Endothelial cell of umbilical vein (primary cell): Measurements from ENCODE around the gene TRAK1. TPM values are rescaled to one million over a fixed set of nuclear protein-coding genes. Genes with fewer than 3 reads are reported as not detected.

ENCODE experiments used
- BruUV-seq: library from RNA; stranded (reverse); fragments of 400-500 nt; replicated peaks from 2 replicates; lab custom pipeline; 2021; lab: Mats Ljungman, UMichigan
- CTCF ChIA-PET: fragments of 300-600, 350-600 bp; sonication (Branson Sonifier 250); formaldehyde crosslinking; loops from one replicate; lab custom pipeline; 2021; ENCODE audit warnings: antibody characterized with exemption, inconsistent platforms; lab: Charles Lee
- POLR2A ChIA-PET: fragments of 300-600, 350-600 bp; sonication (Branson Sonifier 250); formaldehyde crosslinking; loops from one replicate; lab custom pipeline; 2021; ENCODE audit warnings: antibody characterized with exemption, inconsistent platforms; lab: Charles Lee
- DNase-seq: peaks from one replicate; pipeline ENCODE4 v3.0.0-alpha.2; 2011; ENCODE audit warnings: low read depth, low spot score
- FAIRE-seq: peaks from 2 replicates; lab custom pipeline; 2011; peaks lifted over from hg19 to GRCh38; lab: Jason Lieb, UNC
- H2AFZ ChIP-seq: 2 replicates; pipeline ENCODE4 v1.6.0; 2012; ENCODE audit warnings: low read depth, low read length, control low read depth, inconsistent platforms
- H3K27ac ChIP-seq: 2 replicates; pipeline ENCODE4 v1.5.1; 2011; ENCODE audit warnings: low read depth, mild to moderate bottlenecking, control low read depth, low read length, moderate library complexity; ENCODE audit not compliant: insufficient read depth
- H3K27me3 ChIP-seq, 2 experiments: 2 replicates each; pipeline versions ENCODE4 v1.6.0 to v1.6.1; 2011; ENCODE audit warnings: low read length in 2 of 2, mixed read lengths in 1 of 2; ENCODE audit not compliant: control insufficient read depth in 2 of 2, insufficient read depth in 2 of 2
- H3K36me3 ChIP-seq, 2 experiments: 2 replicates in 1 of 2; 3 replicates in 1 of 2; pipeline ENCODE4 v1.5.1; 2011; ENCODE audit warnings: low read length in 2 of 2, mild to moderate bottlenecking in 1 of 2, moderate library complexity in 1 of 2; ENCODE audit not compliant: control insufficient read depth in 2 of 2, insufficient read depth in 2 of 2; ENCODE audit errors: extremely low read depth in 1 of 2
- H3K4me1 ChIP-seq: 3 replicates; pipeline ENCODE4 v1.5.1; 2011; ENCODE audit warnings: mild to moderate bottlenecking, low read length; ENCODE audit not compliant: control insufficient read depth, insufficient read depth; ENCODE audit errors: extremely low read depth
- H3K4me2 ChIP-seq: 2 replicates; pipeline ENCODE4 v1.6.1; 2011; ENCODE audit warnings: low read length, control low read depth, mixed read lengths; ENCODE audit not compliant: insufficient read depth
- H3K4me3 ChIP-seq, 3 experiments: fragments of 200-600 bp in 1 of 3; sonication (generic), shearing (Covaris generic) in 1 of 3; replicated peaks in 1 of 3; 2 replicates each; pipeline ENCODE4 v1.5.1; 2011 to 2016; ENCODE audit warnings: control low read depth in 3 of 3, low read length in 3 of 3, mild to moderate bottlenecking in 2 of 3, inconsistent platforms in 1 of 3, low read depth in 1 of 3, moderate library complexity in 1 of 3; ENCODE audit not compliant: insufficient read depth in 1 of 3
- H3K79me2 ChIP-seq: 2 replicates; pipeline ENCODE4 v1.6.0; 2012; ENCODE audit warnings: low read length, inconsistent platforms; ENCODE audit not compliant: control insufficient read depth, insufficient read depth
- H3K9ac ChIP-seq: replicated peaks from 2 replicates; pipeline ENCODE3; 2011; ENCODE audit warnings: low read length, control low read depth; ENCODE audit not compliant: insufficient read depth; ENCODE audit errors: extremely low read depth
- H3K9me1 ChIP-seq: replicated peaks from 3 replicates; pipeline ENCODE4 v1.6.0; 2011; ENCODE audit warnings: mild to moderate bottlenecking, low read length; ENCODE audit not compliant: control insufficient read depth, insufficient read depth; ENCODE audit errors: extremely low read depth
- H3K9me3 ChIP-seq: replicated peaks from 2 replicates; pipeline ENCODE4 v1.5.1; 2012; ENCODE audit warnings: low read length, inconsistent platforms; ENCODE audit not compliant: control insufficient read depth, insufficient read depth
- H4K20me1 ChIP-seq: replicated peaks from 2 replicates; pipeline ENCODE3; 2011; ENCODE audit warnings: mild to moderate bottlenecking, low read length; ENCODE audit not compliant: control insufficient read depth, insufficient read depth; ENCODE audit errors: extremely low read depth
- CTCF ChIP-seq, 2 donors: IDR thresholded peaks; 1 replicate in 1 of 2; 2 replicates in 1 of 2; pipeline ENCODE4 v1.5.1; 2011; ENCODE audit warnings: low read length in 2 of 2, mild to moderate bottlenecking in 2 of 2, moderate library complexity in 2 of 2, control low read depth in 1 of 2, inconsistent platforms in 1 of 2, low read depth in 1 of 2; ENCODE audit not compliant: insufficient read depth in 1 of 2; ENCODE audit errors: extremely low read depth in 1 of 2
- GATA2 ChIP-seq: IDR thresholded peaks from 2 replicates; pipeline ENCODE4 v1.7.0; 2011; ENCODE audit warnings: low read depth, mild to moderate bottlenecking, moderate library complexity, mixed read lengths, low read length; ENCODE audit not compliant: insufficient read length, insufficient read depth
- MYC ChIP-seq: IDR thresholded peaks from one replicate; pipeline ENCODE4 v1.6.1; 2011; ENCODE audit warnings: mild to moderate bottlenecking, low read depth, low read length
- dilution Hi-C: fragments of 300-500 bp; cut with MboI; formaldehyde crosslinking; loops from one replicate; pipeline ENCODE4 v1.15.0; 2019; ENCODE audit warnings: low sequenced_read_pairs; ENCODE audit not compliant: extremely low pct_ligation_motif_present
- intact Hi-C: fragments of 100-400 bp; cut with micrococcal nuclease; formaldehyde crosslinking; loops from one replicate; pipeline ENCODE4 v1.10.0; 2022
- polyA plus RNA-seq, 4 experiments: library from polyadenylated mRNA; depleted of rRNA in 3 of 4; stranded (reverse) in 3 of 4; unstranded in 1 of 4; fragments of >200 nt; gene quantifications; 2 replicates each; pipeline versions ENCODE4 v1.2.1 to v1.2.3, GENCODE V29; 2011 to 2012; ENCODE audit warnings: missing spikeins in 1 of 4
- total RNA-seq: library from RNA; stranded (reverse); gene quantifications from 2 replicates; pipeline ENCODE4 v1.2.3, GENCODE V29; 2021

TRAK1 gene
- total and polyA plus RNA-seq, 2 donors (not counting 3 experiments of a cell fraction or from before 2014, with no cell fraction given) = 38.5 to 59.6 TPM

DNA sequence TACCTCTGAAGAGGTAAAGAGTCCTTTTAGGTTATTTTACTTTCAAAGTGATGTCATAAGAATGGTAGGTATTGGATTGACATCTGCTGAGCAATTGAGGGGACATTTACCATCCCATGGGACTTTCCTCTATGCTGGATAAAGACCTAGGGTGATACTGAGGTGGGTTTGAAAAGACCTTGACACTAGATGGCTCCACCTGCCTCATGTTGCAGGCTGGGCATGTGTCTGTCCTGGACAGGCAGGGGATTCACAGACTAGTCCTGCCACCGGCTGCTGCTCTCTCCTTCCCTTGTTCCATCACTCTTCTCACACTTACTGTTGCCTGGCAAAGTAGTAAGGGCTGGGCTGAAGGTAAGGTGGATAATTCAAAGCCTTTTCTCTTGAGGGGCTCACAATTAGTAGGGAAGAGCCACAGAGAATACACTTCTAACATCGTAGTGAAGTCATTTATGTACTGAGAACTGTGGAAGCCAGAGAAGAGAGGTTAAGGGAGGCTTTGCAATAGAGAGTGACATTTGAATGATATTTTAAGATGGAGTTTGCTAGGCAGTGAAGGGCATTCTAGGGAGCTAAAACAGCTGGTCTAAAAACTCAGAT lies 27.7 kb downstream of the TRAK1 start:
- TF ChIP-seq MYC = peak; percentile 43
- TF ChIP-seq GATA2 = no peak
- TF ChIP-seq CTCF (IDR thresholded peaks at IDR 0.05; ENCODE audit: extremely low read depth in 1 of 2, insufficient read depth in 1 of 2, low read depth in 1 of 2, low read length in 2 of 2) = peak; percentile 39 to 50
- Histone ChIP-seq H3K27me3 (no peaks in the 10 kb centered on the region), H3K4me3 (no peak overlapping the region), H3K36me3 (no peaks in the 10 kb centered on the region), H3K27ac (peak overlapping the region; percentile 77), H3K4me2 (no peak overlapping the region), H3K9me3 (no peaks in the 10 kb centered on the region), H3K9me1 (no peaks in the 10 kb centered on the region), H4K20me1 (no peaks in the 10 kb centered on the region), H2AFZ (no peak overlapping the region), H3K9ac (peak overlapping the region; percentile 55), H3K4me1 (peaks cover 48% of the 10 kb centered on the region), H3K79me2 (peaks cover 16% of the 10 kb centered on the region)
- BruUV-seq = no TSS peak
- ChIA-PET POLR2A (interaction anchor here (0.7 to 1.6 kb wide), 2 partner anchors 72 to 371 kb away, joined by 3 to 13 read pairs; no protein-coding TSS in a partner anchor), CTCF (interaction anchor here (1.1 to 7.5 kb wide), 8 partner anchors 9 to 111 kb away, joined by 4 to 318 read pairs (median 11); no protein-coding TSS in a partner anchor)
- FAIRE-seq (peak; percentile 76), DNase-seq (peak; percentile 75)
- dilution Hi-C loops (no loop called here), intact Hi-C loops (loop anchor here (1.0 kb wide), 4 partner anchors 41 to 324 kb away; no protein-coding TSS in a partner anchor)
